HEK293 (cell line): ENCODE measurements around the gene ERMN.

ENCODE experiments used
- PRDM1 ChIP-seq: fragments of 450-650 bp; formaldehyde crosslinking; IDR thresholded peaks from 2 replicates; pipeline ENCODE4; 2016; ENCODE audit warnings: missing biosample characterization, missing genetic modification characterization
- SP2 ChIP-seq: fragments of 450-650 bp; formaldehyde crosslinking; IDR thresholded peaks from 2 replicates; pipeline ENCODE4 v1.5.1; 2016; ENCODE audit warnings: missing biosample characterization, missing genetic modification characterization
- TF ChIP-seq, protein P1 (sequence below): fragments of 450-650 bp; formaldehyde crosslinking; IDR thresholded peaks from 2 replicates; pipeline ENCODE4 v1.5.1; 2016; ENCODE audit warnings: missing biosample characterization, missing genetic modification characterization
- TF ChIP-seq, protein P2 (sequence below): fragments of 450-650 bp; formaldehyde crosslinking; IDR thresholded peaks from 2 replicates; pipeline ENCODE4 v1.5.1; 2016; ENCODE audit warnings: missing biosample characterization, missing genetic modification characterization

DNA sequence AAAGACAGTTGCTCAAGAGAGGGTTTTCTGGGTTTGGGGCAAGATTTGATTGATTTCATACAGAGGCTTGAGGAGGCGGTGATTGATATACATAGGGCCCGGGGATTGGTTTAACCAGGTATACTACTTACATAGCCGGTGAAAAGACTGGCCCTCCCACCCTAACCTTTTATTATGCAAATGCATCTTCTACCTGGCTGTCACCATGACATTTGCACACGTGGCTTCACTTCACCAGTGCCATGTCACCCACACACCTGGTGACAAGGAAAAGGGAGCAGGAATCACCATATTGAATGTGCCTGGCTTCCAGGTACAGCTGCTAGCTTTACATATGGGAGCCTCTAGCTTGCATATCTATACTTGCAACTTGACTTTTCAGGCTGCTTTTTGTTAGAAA is 9.7 kb downstream of the ERMN start:
- TF ChIP-seq, protein P1, sequence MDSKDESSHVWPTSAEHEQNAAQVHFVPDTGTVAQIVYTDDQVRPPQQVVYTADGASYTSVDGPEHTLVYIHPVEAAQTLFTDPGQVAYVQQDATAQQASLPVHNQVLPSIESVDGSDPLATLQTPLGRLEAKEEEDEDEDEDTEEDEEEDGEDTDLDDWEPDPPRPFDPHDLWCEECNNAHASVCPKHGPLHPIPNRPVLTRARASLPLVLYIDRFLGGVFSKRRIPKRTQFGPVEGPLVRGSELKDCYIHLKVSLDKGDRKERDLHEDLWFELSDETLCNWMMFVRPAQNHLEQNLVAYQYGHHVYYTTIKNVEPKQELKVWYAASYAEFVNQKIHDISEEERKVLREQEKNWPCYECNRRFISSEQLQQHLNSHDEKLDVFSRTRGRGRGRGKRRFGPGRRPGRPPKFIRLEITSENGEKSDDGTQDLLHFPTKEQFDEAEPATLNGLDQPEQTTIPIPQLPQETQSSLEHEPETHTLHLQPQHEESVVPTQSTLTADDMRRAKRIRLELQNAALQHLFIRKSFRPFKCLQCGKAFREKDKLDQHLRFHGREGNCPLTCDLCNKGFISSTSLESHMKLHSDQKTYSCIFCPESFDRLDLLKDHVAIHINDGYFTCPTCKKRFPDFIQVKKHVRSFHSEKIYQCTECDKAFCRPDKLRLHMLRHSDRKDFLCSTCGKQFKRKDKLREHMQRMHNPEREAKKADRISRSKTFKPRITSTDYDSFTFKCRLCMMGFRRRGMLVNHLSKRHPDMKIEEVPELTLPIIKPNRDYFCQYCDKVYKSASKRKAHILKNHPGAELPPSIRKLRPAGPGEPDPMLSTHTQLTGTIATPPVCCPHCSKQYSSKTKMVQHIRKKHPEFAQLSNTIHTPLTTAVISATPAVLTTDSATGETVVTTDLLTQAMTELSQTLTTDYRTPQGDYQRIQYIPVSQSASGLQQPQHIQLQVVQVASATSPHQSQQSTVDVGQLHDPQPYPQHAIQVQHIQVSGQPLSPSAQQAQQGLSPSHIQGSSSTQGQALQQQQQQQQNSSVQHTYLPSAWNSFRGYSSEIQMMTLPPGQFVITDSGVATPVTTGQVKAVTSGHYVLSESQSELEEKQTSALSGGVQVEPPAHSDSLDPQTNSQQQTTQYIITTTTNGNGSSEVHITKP (tag by site-specific recombination): no peak
- TF ChIP-seq SP2 (tag by site-specific recombination) (no peak), PRDM1 (no peak)
- TF ChIP-seq, protein P2, sequence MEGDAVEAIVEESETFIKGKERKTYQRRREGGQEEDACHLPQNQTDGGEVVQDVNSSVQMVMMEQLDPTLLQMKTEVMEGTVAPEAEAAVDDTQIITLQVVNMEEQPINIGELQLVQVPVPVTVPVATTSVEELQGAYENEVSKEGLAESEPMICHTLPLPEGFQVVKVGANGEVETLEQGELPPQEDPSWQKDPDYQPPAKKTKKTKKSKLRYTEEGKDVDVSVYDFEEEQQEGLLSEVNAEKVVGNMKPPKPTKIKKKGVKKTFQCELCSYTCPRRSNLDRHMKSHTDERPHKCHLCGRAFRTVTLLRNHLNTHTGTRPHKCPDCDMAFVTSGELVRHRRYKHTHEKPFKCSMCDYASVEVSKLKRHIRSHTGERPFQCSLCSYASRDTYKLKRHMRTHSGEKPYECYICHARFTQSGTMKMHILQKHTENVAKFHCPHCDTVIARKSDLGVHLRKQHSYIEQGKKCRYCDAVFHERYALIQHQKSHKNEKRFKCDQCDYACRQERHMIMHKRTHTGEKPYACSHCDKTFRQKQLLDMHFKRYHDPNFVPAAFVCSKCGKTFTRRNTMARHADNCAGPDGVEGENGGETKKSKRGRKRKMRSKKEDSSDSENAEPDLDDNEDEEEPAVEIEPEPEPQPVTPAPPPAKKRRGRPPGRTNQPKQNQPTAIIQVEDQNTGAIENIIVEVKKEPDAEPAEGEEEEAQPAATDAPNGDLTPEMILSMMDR (tag by site-specific recombination): no peak
